GM12878 (cell line): ENCODE measurements around the gene SLC6A1.

Experiments
- E4F1 ChIP-seq: fragments of 450-650 bp; IDR thresholded peaks from 2 replicates; pipeline ENCODE4 v1.6.1; 2018; ENCODE audit warnings: borderline replicate concordance, mild to moderate bottlenecking; ENCODE audit not compliant: partially characterized antibody
- HDAC6 ChIP-seq: fragments of 200-600 bp; sonication (generic); IDR thresholded peaks from one replicate; pipeline ENCODE4 v1.8.0; 2017; ENCODE audit warnings: antibody characterized with exemption; ENCODE audit not compliant: unreplicated experiment
- NR2C2 ChIP-seq: IDR thresholded peaks from 2 replicates; pipeline ENCODE4 v1.6.1; 2011; ENCODE audit warnings: borderline replicate concordance, low read depth; ENCODE audit not compliant: control insufficient read depth, insufficient read length
- RFX5 ChIP-seq: IDR thresholded peaks from 2 replicates; pipeline ENCODE4 v1.6.1; 2011; ENCODE audit warnings: low read depth, low read length, improper control_type of control experiment
- TCF12 ChIP-seq: IDR thresholded peaks from 2 replicates; pipeline ENCODE4 v1.6.1; 2011; ENCODE audit warnings: low read depth, mild to moderate bottlenecking, low read length
- ZNF384 ChIP-seq: IDR thresholded peaks from 2 replicates; pipeline ENCODE4 v1.6.1; 2012; ENCODE audit warnings: low read depth, mild to moderate bottlenecking, low read length, improper control_type of control experiment, borderline replicate concordance

GRCh38 chr3:10982782-10983181 is 9.8 kb upstream of the SLC6A1 start:
- no peak for TF ChIP-seq E4F1
- no peak for TF ChIP-seq NR2C2
- no peak for TF ChIP-seq ZNF384
- no peak for TF ChIP-seq RFX5
- TF ChIP-seq HDAC6, result no peak
- no peak for TF ChIP-seq TCF12
